HG03521 (cell line): Measurements from ENCODE around the gene DLG5.

ENCODE experiments used
- ATAC-seq: cut with Tn5 transposase; IDR thresholded peaks from one replicate; pipeline ENCODE4 v1.9.1; 2021; ENCODE audit warnings: mild to moderate bottlenecking, moderate library complexity; ENCODE audit not compliant: unreplicated experiment

DLG5 gene

GRCh38 chr10:77801474-77802161 lies 124.9 kb downstream of the DLG5 start:
- ATAC-seq, result no peak

- no peak for ATAC-seq
Observed at GRCh38 chr10:77800738-77801266, 125.8 kb downstream of the DLG5 start.

GRCh38 chr10:77800320-77800719 lies 126.2 kb downstream of the DLG5 start:
- no peak for ATAC-seq

GRCh38 chr10:77799352-77799751 lies 127.2 kb downstream of the DLG5 start:
- no peak for ATAC-seq

- no peak for ATAC-seq
Observed at GRCh38 chr10:77798940-77799339, 127.6 kb downstream of the DLG5 start.

- no peak for ATAC-seq
Observed at GRCh38 chr10:77796311-77796915, 130.1 kb downstream of the DLG5 start.

GRCh38 chr10:77795426-77796055 lies 131.0 kb downstream of the DLG5 start:
- ATAC-seq, result no peak

GRCh38 chr10:77794256-77795142 lies 132.1 kb downstream of the DLG5 start:
- ATAC-seq, result no peak

GRCh38 chr10:77793831-77794230 lies 132.7 kb downstream of the DLG5 start:
- no peak for ATAC-seq

- ATAC-seq, result no peak
Observed at GRCh38 chr10:77792155-77792554, 134.4 kb downstream of the DLG5 start.

GRCh38 chr10:77791506-77791905 lies 135.0 kb downstream of the DLG5 start:
- ATAC-seq, result no peak

- no peak for ATAC-seq
Observed at GRCh38 chr10:77789861-77790260, 136.7 kb downstream of the DLG5 start.

- no peak for ATAC-seq
Observed at GRCh38 chr10:77789016-77789415, 137.5 kb downstream of the DLG5 start.

- no peak for ATAC-seq
Observed at GRCh38 chr10:77788496-77789010, 138.0 kb downstream of the DLG5 start.

GRCh38 chr10:77787440-77787839 lies 139.1 kb downstream of the DLG5 start:
- ATAC-seq, result no peak

- ATAC-seq, result no peak
Observed at GRCh38 chr10:77784856-77785255, 141.7 kb downstream of the DLG5 start.

GRCh38 chr10:77782328-77783061 lies 144.1 kb downstream of the DLG5 start:
- ATAC-seq, result no peak

- ATAC-seq, result no peak
Observed at GRCh38 chr10:77781451-77782327, 144.9 kb downstream of the DLG5 start.

GRCh38 chr10:77780180-77780579 lies 146.4 kb downstream of the DLG5 start:
- no peak for ATAC-seq
